Upper lobe of left lung (tissue), 6 donors: ENCODE measurements around the gene PRDM4. TPM values are rescaled to one million over a fixed set of nuclear protein-coding genes. Genes with fewer than 3 reads are reported as not detected.

Experiments
- ATAC-seq, 2 donors: fragments of 200-7000 bp; cut with Tn5 transposase; one replicate each; pipeline ENCODE4 v1.9.1; 2022; ENCODE audit warnings: mild to moderate bottlenecking in 2 of 2, moderate library complexity in 2 of 2; ENCODE audit not compliant: low FRiP score in 2 of 2
- DNase-seq, 2 donors: peaks; one replicate each; pipeline ENCODE4 v3.0.0-alpha.2; 2019 to 2020
- H3K27ac ChIP-seq, 4 donors: fragments of 200-600 bp; sonication (generic); one replicate each; pipeline ENCODE4 v1.5.1; 2016 to 2019
- H3K27me3 ChIP-seq, 4 donors: fragments of 200-600 bp; sonication (generic); one replicate each; pipeline ENCODE4 v1.5.1; 2017 to 2019
- H3K36me3 ChIP-seq, 4 donors: fragments of 200-600 bp; sonication (generic); one replicate each; pipeline ENCODE4 v1.5.1; 2016 to 2019
- H3K4me1 ChIP-seq, 4 donors: fragments of 200-600 bp; sonication (generic); one replicate each; pipeline ENCODE4 v1.5.1; 2018 to 2019
- H3K4me3 ChIP-seq, 4 donors: fragments of 200-600 bp; sonication (generic); one replicate each; pipeline ENCODE4 v1.5.1; 2017 to 2019; ENCODE audit warnings: mild to moderate bottlenecking in 2 of 4, moderate library complexity in 1 of 4
- H3K9me3 ChIP-seq, 4 donors: fragments of 200-600 bp; sonication (generic); one replicate each; pipeline ENCODE4 v1.5.1; 2018 to 2019
- EP300 ChIP-seq, 4 donors: sonication (generic); formaldehyde crosslinking; IDR thresholded peaks; one replicate each; pipeline ENCODE4 v1.5.1; 2017; ENCODE audit warnings: antibody characterized with exemption in 4 of 4, control low read depth in 2 of 4
- POLR2A ChIP-seq, 4 donors: fragments of 450-650 bp; IDR thresholded peaks; one replicate each; pipeline ENCODE4 v1.5.1; 2016 to 2017; ENCODE audit warnings: antibody characterized with exemption in 4 of 4, mild to moderate bottlenecking in 2 of 4
- POLR2AphosphoS5 ChIP-seq, 2 donors: sonication (generic); formaldehyde crosslinking; IDR thresholded peaks; one replicate each; pipeline ENCODE4 v1.5.1; 2017; ENCODE audit warnings: antibody characterized with exemption in 2 of 2
- WGBS, 2 donors: methylation state at CpG; one replicate each; pipeline ENCODE4 v1.1.5; 2017 to 2018; 5-methylcytosine and 5-hydroxymethylcytosine counted together
- total RNA-seq, 6 donors: library from RNA; depleted of rRNA in 4 of 6; stranded (reverse); fragments of >200 nt in 4 of 6; gene quantifications; one replicate each; pipeline versions ENCODE4 v1.1.0 to v1.2.1, GENCODE V29; 2016 to 2021
- TF ChIP-seq, protein P1 (sequence below), 6 experiments: fragments of 450-650 bp in 4 of 6; fragments of 200-600 bp in 2 of 6; sonication (generic) in 2 of 6; IDR thresholded peaks; one replicate each; pipeline ENCODE4 v1.5.1; 2016 to 2019; ENCODE audit warnings: antibody characterized with exemption in 6 of 6
- donor health status: DM: no; HTN: no; CAD: no; lungs with moderate emphysema.
- donor health status: DM: no; HTN: yes; CAD: no; lungs with severe emphysema.

Gene PRDM4
- total RNA-seq, 6 donors from 2014 or later = 23.5 to 40.2 (median 31.1) TPM

DNA sequence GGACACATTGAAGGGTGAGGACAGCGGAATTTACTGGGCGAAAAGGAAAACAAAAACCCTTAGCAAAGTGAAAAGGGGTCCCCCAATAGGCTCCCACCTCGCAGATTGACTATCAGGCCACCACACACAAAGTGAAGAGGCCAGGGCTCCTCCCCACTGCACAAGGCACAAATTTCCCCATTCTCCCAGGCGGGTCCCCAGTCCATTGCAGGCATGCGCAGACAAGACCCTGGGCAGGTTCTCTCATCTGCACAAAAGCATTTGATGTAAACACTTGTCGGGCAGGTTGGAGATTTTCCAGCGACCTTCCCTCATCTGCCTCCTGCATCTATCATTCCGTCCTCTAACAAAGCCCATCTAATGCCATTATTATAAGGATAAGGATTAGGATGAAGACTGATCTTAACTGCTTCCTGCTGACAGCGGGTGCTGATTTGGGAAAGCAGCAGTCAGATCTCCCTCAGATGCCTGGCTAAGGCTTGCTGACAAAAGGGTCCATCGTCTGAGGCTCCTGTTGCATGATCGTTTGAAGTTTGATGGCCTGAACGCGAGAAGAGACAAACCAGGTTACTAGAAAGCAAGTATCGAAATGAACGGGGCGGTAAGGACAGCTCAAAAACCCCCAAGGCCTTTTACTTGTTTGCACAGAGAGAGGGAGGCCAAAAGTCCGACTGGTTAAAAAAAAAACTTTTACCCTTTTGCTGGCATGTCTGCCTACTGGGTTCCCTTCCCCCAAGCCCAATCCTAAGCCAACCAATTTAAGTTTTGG is 27.9 kb upstream of the PRDM4 start:
- DNase-seq (no peak), ATAC-seq (no peak)
- Histone ChIP-seq H3K9me3 (no peaks in the 10 kb centered on the region), H3K27ac (no peak overlapping the region), H3K36me3 (no peaks in the 10 kb centered on the region), H3K4me3 (no peak overlapping the region), H3K27me3 (no peaks in the 10 kb centered on the region), H3K4me1 (no peaks in the 10 kb centered on the region)
- no peak for TF ChIP-seq POLR2A (IDR thresholded peaks at IDR 0.05)
- TF ChIP-seq, protein P1, sequence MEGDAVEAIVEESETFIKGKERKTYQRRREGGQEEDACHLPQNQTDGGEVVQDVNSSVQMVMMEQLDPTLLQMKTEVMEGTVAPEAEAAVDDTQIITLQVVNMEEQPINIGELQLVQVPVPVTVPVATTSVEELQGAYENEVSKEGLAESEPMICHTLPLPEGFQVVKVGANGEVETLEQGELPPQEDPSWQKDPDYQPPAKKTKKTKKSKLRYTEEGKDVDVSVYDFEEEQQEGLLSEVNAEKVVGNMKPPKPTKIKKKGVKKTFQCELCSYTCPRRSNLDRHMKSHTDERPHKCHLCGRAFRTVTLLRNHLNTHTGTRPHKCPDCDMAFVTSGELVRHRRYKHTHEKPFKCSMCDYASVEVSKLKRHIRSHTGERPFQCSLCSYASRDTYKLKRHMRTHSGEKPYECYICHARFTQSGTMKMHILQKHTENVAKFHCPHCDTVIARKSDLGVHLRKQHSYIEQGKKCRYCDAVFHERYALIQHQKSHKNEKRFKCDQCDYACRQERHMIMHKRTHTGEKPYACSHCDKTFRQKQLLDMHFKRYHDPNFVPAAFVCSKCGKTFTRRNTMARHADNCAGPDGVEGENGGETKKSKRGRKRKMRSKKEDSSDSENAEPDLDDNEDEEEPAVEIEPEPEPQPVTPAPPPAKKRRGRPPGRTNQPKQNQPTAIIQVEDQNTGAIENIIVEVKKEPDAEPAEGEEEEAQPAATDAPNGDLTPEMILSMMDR (IDR thresholded peaks at IDR 0.05) = no peak
- TF ChIP-seq POLR2AphosphoS5 (IDR thresholded peaks at IDR 0.05) = no peak
- TF ChIP-seq EP300 (IDR thresholded peaks at IDR 0.05) = no peak
- 80 to 84% methylated on average over 14 to 17 of the region's 17 CpGs for WGBS, 2 donors

DNA sequence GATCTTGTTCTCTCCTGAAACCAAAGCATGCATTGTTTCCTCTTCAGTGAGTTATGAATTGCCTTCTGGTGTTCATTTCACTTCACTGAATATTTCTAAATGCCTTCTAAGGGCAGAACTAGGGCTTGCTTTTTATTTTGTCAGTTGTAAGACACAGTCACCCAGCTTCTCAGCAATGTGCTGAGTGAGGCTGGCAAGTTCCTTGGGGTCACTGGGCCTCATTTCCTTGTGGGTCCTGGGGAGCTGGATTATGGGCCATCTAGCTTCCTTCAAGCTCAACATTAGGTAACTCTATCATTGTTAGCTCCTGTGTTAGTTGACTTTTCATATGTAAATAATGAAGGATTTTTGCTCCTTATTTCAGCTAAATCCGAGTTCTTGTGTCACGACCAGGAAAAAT is 27.3 kb upstream of the PRDM4 start:
- H3K27ac ChIP-seq = no peak overlapping the region
- H3K4me1 ChIP-seq = no peaks in the 10 kb centered on the region
- no peaks in the 10 kb centered on the region for H3K36me3 ChIP-seq
- no peak for DNase-seq
- TF ChIP-seq EP300 (IDR thresholded peaks at IDR 0.05) (no peak), POLR2AphosphoS5 (IDR thresholded peaks at IDR 0.05) (no peak), POLR2A (IDR thresholded peaks at IDR 0.05) (no peak)
- TF ChIP-seq, protein P1 (IDR thresholded peaks at IDR 0.05) = no peak
- 84 to 89% methylated on average over 2 of the region's 2 CpGs for WGBS, 2 donors
- no peaks in the 10 kb centered on the region for H3K27me3 ChIP-seq
- ATAC-seq = no peak
- no peak overlapping the region for H3K4me3 ChIP-seq
- H3K9me3 ChIP-seq = no peaks in the 10 kb centered on the region

DNA sequence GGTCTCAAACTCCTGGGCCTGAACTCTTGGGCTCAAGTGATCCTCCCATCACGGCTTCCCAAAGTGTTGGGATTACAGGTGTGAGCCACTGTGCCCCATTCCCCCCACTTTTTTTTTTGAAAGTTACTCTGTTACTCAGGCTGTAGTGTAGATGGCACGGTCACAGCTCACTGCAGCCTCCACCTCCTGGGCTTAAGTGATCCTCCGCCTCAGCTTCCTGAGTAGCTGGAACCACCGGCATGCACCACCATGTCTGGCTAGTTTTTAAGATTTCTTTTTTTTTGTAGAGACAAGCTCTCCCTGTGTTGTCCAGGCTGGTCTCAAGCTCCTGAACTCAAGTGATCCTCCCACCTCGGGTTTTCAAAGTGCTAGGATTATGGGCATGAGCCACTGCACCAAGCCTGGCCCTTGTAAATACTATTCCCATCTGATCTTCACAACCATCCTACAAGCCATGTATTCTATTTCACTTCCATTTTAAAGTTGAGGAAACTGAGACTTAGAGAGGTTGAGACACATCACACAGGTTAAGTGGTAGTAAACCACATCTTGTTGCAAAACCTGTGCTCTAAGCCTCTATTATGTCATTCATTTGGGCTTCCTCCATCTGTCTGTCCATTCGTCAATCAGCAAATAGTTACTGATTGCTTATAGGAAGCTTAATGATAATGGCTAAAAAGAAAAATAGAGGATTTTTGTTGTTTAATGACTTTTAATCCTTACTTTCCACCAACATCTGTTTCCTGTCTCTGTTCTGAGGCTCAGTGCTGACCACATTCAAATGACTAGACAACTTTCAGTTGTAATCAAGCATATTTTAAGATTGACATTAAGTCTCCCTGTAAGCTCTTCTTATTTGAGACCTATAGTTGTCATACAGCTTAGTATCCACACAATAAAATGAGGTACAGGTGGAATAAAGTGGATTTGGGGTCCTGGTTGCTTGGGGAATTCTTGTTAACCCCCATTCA is 22.8 kb upstream of the PRDM4 start:
- no peak for TF ChIP-seq POLR2A (IDR thresholded peaks at IDR 0.05)
- TF ChIP-seq POLR2AphosphoS5 (IDR thresholded peaks at IDR 0.05) = no peak
- TF ChIP-seq, protein P1 (IDR thresholded peaks at IDR 0.05) = no peak
- no peak for TF ChIP-seq EP300 (IDR thresholded peaks at IDR 0.05)
- DNase-seq (no peak), ATAC-seq (no peak)
- 63 to 71% methylated on average over 6 of the region's 6 CpGs for WGBS, 2 donors
- no peak overlapping the region for H3K27ac ChIP-seq
- no peak overlapping the region for H3K4me3 ChIP-seq
- no peaks in the 10 kb centered on the region for H3K4me1 ChIP-seq
- no peaks in the 10 kb centered on the region for H3K36me3 ChIP-seq
- no peaks in the 10 kb centered on the region for H3K9me3 ChIP-seq
- no peaks in the 10 kb centered on the region for H3K27me3 ChIP-seq

DNA sequence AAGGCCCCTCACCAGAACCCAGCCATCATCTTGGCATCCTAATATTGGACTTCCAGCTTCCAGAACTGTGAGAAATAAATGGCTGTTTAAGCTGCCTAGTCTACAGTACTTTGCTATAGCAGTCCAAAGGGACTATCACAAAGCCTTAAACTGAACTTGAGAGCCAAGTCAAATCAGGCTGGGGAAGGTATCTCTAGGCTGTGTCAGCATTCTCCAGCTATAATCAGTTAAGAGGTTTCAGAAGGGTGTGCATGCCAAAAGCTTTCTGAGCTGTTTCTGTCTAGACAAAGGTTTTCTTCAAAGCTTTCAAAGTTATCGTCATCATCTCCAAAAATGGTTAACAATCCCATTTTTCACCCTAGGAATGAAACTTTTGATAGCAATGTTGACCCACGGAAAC is 21.1 kb upstream of the PRDM4 start:
- Histone ChIP-seq H3K27me3 (no peaks in the 10 kb centered on the region), H3K4me1 (no peaks in the 10 kb centered on the region), H3K36me3 (no peaks in the 10 kb centered on the region), H3K4me3 (no peak overlapping the region), H3K27ac (no peak overlapping the region), H3K9me3 (no peaks in the 10 kb centered on the region)
- no peak for DNase-seq
- TF ChIP-seq POLR2AphosphoS5 (IDR thresholded peaks at IDR 0.05) = no peak
- no peak for TF ChIP-seq EP300 (IDR thresholded peaks at IDR 0.05)
- no peak for TF ChIP-seq POLR2A (IDR thresholded peaks at IDR 0.05)
- TF ChIP-seq, protein P1 (IDR thresholded peaks at IDR 0.05) = no peak
- no peak for ATAC-seq
- 44 to 58% methylated on average over 2 of the region's 2 CpGs for WGBS, 2 donors
